ENCODE measurements around the gene NXF1.

GRCh38 chr11:62816557-62816956, 11.3 kb upstream of the NXF1 start:
- TF ChIP-seq TAF1 (conservative IDR thresholded peaks at IDR 0.05), result no peak
- no peak for TF ChIP-seq REST (IDR thresholded peaks at IDR 0.05)
- TF ChIP-seq EGR1 (IDR thresholded peaks at IDR 0.05; ENCODE audit: low read depth in 2 of 2), result no peak

Measured in liver (tissue), 2 donors.